Stimulated activated CD4-positive, alpha-beta T cell treated with anti-CD3 and anti-CD28 coated beads, Interleukin-2, amount 100 ng/mL, for 48 hours (primary cell): ENCODE results near the gene ETF1.

ENCODE experiments used
- DNase-seq, 2 donors: peaks; one replicate each; pipeline ENCODE4 v3.0.0-alpha.2; 2020

Gene ETF1

DNA sequence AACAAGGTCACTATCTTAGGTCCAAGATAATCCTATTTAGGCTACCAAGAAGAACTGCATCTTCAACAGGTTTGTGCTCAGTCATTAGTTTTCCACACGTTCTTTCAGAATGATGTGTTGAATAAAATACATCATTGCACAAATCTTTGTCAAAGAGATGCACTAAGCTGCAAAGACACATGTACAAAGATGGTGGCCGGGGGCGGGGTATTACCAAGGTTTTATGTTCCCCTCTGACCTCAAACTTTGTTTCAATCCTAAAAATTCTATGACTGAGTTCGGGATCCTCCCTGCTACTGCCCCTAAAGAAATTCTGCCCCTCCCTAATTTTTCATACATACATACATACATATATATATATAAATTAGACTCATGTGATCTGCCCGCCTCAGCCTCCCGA is 17.9 kb upstream of the ETF1 start:
- DNase-seq = no peak

DNA sequence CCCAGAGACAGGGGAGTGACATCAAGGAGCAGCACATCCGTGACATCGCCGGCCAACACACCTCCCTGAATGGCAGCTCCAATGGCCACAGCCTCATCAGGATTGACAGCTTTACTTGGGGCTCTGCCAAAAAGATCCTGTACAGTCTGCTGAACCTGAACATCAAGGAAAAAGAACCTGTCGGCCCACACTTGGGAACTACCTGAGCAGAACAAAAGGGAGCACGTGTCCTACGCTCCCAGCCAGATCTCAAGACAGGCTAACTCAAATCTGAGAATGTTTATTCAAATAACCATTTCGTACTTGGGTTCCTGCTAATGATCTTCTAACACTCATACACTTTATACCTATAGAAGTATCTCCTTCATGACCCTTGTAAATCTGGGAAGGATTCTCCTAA is 16.9 kb upstream of the ETF1 start:
- no peak for DNase-seq

DNA sequence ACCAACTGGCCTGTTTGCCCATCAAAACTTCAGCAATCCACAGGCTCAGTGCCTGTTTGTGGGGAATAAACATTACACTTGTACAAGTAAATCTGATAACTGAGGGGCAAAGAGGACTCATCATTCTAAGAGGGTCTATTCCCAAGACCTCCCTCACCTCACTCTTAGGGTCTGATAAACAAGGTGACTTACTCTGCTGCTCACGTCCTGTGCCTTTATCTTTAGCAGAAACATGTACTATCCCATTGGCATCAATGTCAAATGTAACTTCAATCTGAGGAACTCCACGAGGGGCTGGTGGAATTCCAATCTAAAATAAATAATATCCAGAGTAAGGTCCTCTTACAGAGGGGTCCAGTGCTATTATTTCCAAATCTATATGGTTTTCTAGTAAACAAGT is 14.6 kb upstream of the ETF1 start:
- DNase-seq = no peak

DNA sequence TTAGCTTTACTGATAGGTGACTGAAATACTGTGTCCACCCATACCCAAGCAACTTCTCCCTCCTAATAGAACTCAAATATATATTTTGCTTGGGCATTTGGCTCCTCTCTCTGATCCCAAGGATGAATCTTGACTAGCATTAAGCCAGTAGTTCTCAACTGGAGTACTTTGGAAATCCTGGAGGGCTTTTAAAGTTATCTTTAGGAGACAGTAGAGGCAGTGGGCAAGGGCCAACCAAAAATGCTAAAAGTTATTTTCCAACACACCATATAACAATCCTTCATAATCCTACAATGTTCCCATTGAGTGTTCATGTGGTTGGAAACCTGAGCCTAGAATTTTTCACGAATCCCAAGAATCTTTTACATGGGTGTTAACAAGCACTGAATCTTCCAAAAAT is 11.1 kb upstream of the ETF1 start:
- DNase-seq = no peak

DNA sequence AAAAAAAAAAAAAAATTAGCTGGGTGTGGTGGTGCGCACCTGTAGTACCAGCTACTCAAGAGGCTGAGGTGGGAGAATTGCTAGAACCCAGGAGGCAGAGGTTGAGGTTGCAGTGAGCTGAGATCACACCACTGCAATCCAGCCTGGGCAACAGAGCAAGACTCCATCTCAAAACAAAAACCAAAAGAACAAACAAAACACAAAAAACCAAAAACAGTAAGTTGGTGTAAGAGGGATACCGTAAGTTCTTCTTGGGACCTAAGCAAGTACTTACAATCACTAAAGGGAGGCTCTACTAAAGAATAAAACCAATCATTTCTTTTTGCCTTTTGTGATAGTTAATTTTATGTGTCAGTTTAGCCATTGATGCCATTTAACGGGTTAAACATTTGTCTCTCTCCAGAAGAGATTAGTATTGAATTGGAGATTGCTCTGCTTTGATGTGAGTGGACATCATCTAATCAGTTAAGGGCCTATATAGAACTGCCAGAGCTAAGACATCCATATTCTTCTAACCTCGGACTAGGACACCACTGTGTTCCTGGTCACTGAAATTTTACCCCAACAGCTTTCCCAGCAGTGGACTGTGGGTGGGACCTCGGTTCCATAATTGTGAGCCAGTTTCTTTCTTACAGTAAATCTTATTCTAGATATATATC is 10.5 kb upstream of the ETF1 start:
- no peak for DNase-seq

DNA sequence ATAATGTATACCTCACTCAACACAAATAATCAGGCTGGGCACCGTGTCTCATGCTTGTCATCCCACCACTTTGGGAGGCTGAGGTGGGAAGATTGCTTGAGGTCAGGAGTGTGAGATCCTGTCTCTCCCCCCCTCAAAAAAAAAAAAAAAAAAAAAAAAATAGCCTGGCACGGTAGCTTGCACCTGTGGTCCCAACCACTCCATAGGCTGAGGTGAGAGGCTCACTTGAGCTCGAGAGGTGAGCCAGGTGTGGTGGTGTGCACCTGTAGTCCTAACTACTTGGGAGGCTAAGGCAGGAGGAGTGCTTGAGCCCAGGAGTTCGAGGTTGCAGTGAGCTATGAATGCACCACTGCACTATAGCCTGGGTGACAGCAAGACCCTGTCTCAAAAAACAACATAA is 9.6 kb upstream of the ETF1 start:
- DNase-seq = no peak

DNA sequence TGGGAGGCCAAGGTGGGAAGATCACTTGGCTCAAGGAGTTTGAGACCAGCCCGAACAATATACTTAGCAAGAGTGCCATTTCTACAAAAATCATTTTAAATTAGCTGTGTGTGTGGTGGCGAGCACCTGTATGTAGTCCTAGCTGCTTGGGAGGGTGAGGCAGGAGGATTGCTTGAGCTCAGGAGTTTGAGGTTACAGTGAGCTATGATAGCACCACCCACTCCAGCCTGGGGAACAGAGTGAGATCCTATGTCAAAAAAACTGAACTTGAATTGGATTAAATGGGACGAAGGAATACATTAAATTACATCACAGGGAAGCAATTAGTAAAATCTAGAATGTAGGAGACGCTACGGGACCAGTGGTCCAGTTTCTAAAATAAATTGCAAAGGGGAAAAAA is 6.4 kb upstream of the ETF1 start:
- no peak for DNase-seq

DNA sequence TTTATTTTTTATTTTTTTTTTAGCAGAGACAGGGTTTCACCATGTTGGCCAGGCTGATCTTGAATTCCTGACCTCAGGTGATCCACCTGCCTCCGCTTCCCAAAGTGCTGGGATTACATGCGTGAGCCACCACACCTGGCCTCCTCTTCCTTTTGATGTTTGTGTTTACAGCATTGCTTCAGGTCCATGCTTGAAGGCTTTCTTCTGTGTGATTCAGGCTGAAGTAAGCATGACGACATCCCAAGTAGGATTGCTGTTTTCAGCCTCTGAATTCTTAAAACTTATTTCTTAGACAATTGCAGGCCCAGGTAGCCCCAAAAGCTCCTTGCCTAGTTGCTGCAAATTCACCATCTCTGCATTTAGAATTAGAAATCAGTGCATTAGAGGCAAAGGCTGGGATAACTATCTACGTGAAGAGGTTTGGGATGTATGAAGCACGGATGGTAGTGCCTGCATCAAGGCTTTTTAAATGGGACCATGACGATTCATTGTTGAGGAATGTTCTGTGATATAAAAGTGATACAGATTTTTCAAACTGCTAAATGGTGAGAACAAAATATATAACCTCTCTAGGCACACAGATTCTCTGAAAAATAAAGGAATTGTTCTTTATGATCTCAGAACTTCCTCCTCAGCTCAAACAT is 3.0 kb upstream of the ETF1 start:
- no peak for DNase-seq

DNA sequence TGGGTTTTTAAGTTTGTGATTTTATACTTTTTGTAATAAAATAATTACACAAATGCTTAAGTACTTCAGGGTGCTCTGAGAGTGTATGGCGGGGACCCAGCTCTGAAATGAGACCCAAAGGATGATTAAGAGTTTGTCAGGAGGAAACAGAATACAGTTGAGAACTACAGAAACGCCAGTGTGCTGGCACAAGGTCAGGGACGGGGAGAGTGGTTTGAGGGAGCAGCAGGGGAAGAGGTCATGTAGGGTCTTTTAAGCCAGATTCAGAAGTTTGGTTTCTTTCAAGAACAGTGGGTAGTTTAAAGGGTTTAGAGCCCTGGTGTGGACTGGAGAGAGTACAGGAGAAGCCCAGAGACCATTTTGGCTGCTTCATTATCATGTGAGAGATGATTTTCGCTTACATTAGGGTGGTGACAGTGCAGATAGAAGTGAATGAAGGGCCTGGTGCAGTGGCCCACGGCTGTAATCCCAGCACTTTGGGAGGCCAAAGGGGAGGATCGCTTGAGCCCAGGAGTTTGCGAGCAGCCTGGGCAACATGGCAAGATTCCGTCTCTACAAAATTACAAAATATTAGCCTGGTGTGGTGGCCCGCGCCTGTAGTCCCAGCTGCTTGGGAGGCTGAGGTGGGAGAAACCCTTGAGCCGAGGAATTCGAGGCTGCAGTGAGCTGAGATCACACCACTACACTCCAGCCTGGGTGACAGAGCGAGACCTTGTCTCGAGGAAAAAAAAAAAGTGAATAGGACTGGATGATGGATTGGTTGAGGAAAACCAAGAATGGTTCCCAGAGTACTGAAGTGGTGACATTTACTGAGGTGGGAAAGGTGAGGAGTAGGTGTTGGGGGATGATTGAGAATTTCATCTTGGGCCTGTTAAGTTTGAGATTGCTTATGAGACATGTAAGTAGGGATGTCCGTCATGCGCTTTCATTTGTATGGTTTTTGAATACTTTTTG is 1.4 kb upstream of the ETF1 start:
- DNase-seq = no peak

DNA sequence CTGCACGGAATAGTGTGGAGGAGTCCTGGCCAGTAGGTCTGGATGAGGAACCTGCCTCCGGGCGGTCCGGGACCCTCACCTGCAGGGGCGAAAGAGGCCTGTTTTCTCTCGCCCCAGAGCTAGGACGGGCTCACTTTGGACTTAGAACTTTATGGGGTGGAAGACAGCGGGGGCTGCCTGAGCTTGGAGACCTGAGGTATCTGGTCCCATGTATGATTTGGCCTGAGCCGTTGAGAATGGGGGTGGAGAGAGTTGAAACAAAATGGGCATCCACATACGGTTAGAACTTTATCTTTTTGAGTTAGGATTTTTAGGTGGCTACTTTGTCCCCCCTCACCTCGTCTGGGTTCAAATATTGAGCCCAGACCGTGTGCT is 681 bp upstream of the ETF1 start:
- no peak for DNase-seq

DNA sequence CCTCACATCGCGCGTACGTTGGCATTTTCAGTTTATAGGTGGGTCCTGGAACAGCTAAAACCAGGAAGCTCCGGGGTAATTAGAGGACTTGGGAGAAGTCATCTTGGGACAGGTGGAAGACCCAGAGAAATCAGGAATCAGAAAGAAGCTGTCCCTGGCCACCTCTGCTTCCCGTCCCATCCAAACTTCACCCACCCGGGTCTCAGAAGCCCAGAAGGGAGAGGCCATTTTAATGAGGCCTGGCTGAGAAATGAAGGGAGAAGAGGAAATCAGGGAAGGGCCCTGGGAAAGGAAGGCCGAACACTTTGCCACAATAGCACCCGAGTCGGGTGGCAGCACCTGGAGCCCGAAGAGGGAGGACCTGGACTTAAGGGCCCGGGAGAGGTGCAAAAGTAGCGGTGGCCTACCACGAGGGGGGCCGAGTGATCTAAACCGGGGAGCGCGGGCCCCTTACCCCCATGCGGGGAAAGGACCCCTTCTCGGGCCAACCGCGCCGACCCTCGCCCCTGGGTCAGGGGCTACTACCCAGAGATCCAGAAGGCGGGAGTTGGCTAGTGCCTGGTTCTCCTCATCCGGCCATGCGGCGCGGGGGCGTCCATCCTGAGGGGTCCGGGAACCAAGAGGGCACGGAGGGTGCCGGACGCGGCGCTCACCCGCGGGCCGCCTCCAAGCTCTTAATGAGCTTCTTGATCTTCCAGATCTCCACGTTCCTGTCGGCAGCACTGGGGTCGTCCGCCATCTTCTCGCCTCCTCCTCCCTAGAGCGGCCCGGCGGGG is 668 bp downstream of the ETF1 start:
- peak; percentile 11 to 15 for DNase-seq

DNA sequence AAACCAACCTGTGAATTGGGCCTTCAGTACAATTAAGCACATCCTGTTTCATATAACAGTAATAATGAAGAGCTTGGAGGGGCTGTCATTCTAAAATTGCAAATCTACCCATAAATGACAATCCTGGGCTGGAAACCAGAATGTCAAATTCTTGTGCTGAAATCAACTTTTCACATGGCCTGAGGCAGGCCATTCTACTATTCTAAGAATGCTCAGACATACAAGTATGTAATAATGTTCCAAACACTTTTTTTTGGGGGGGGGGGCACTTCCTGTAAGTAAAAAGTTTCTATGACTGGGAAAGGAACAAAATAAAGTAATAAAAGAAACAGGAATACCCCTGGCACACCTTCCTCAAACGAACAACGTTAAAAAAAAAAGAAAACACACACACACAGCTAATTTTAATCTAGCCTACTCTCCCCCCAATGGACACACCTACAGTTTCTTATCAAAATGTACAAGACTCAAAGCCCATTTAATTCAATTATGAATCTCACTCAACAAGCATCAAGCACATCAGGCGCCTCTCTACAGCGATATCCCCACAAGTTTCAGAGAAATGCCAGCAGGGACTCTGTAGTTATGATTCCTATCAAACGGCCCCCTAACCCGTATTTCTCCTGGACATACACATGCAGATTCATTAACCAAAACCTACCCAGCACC is 1.4 kb downstream of the ETF1 start:
- no peak for DNase-seq

DNA sequence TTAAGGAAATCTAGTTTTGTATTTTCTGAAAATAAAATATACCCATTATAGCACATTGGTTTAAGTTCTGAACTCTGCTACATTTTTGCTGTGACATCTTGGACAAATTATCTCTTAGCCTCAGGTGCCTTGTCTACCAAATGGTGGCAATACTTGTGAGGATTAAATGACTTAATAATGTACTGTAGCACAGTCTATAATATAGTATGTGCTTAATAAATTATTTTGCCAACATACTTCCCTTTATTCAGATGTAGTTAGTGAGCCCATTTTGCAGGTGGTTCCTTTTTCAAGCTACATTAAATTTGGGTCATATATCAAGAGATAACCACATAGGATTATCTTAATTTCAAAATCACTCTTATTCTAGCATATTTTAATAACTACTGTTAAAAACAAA is 3.2 kb downstream of the ETF1 start:
- DNase-seq = no peak

DNA sequence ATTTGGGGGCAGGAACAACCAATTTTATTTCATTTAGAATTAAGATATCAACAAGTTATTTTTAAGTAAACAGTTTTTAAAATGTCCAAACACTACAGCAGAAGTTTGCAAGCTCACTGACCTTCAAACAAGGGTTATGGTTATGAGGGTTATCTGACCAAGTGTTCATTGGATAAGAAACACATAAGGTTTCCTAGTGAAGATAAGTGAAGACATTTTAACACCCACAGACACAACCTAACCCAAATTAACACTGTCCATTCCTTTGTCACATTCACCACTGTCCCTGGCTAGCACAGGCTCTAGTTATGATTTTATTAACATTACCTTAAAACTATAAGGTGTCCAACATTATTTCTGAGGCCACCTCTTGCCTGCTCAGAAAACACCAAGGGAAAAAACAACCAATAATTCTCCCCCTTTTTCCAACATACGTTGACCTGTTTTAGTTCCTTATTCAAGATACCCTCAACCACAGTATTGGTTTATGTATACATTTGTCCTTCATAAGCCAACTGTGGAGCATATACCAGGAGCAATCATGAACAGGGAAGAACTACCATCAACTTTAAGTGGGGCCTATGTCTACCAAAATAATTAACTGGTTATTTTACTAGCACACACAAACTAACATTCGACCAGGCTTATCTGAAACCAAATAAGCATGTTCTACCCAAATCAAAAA is 4.0 kb downstream of the ETF1 start:
- no peak for DNase-seq

DNA sequence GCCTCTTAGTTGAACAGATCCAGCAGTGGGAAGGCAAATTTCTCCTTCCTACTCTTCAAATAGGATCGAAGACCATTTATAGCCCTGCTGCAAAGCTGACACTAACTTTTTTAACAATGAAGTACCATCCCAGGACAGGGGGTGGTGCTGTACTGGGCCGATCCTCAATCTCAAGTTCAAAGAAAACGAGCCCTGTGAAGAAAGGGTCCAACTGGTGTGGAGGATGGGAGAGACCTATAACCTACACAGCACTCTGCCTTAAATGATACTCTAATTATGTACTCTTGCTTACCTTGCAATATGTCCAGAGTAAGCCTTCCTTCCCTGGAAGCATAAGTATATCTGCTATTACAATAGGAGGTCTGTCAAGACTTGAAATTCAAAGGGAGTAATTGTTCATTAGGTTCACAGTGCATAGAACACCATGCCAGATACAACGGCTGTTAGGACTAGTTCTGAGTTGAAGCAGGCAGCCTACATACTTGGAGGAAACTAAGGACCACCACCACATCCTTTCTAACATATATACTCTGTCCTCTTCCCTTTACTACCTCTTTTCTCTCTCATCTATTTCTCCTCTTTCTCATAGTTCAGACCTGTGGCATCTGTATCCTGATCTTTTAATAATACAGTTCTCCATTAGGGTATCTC is 6.2 kb downstream of the ETF1 start:
- no peak for DNase-seq

DNA sequence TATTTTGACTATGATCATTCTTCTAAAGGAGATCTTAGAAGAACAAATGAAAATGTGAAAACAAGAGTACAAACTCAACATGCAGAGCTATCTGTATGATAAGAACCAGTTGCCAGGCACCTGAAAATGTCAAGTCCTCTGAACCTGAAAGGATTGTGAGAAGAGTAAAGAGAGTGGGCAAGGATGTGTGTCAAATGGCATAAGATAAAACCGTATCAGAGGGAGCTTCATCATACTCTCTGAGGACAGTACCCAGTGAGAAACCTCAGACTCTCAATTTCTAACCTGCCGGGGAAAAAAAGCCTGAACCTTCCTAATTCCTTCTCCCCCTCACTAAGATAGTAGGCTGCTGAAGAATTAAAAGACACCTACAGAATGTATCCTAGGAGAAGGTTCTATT is 6.8 kb downstream of the ETF1 start:
- no peak for DNase-seq

DNA sequence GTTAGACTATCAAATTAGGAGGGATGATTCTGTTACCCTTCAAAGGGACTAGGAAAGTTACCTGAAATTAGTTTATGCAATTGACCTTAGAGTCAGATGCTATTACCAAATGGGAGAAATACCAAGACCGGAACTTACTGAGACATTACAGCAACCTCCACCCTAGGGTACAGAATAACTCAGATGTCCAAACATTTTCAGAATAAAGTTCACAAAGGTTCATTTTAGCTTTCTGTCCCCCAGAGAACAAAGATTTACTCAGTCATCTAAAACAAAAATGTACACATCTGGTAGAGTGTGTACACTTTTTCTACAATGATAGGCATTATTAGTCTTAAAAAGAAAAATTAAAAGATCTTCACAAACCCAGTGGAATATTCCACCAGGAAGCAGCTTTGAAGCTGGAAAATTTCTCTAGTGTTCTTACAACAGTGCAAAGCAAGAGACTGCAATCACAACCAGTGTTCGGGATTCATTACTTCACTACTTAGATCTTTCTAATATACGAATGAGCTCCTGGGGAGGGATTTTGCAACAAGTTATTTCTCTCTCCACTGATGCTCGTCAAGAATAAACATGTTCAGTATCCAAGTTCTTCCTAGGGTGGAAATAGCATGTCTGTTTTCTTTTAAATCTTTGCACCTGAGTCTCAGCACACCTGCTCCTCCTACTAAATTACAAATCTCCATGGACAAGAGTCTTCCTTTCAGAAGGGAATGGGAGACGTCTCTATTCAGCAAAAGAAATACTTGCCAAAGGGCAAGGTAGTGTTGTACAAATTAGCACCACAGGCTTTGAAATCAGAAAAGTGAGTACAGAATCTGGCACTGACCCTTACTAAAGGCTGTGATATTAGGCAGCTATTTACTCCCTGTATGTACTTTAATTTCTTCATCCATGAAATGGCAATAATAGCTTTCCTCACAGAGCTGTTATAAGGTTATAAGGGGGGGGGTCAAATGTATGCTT is 8.8 kb downstream of the ETF1 start:
- DNase-seq = no peak

DNA sequence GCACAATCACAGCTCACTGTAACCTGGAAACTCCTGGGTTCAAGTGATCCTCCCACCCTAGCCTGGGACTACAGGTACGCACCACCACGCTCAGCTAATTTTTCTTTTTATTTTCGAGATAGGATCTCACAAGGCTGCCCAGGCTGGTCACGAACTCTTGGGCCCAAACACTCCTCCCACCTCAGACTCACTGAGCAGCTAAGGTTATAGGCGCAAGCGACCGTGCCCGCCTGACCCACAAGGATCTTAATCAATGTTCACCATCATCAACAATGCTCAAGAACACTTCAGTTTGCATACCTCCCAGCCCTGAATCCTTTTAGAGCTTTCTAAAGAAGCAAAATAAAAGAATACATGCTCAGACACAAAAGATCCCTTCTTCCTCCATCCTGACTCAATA is 13.2 kb downstream of the ETF1 start:
- no peak for DNase-seq

DNA sequence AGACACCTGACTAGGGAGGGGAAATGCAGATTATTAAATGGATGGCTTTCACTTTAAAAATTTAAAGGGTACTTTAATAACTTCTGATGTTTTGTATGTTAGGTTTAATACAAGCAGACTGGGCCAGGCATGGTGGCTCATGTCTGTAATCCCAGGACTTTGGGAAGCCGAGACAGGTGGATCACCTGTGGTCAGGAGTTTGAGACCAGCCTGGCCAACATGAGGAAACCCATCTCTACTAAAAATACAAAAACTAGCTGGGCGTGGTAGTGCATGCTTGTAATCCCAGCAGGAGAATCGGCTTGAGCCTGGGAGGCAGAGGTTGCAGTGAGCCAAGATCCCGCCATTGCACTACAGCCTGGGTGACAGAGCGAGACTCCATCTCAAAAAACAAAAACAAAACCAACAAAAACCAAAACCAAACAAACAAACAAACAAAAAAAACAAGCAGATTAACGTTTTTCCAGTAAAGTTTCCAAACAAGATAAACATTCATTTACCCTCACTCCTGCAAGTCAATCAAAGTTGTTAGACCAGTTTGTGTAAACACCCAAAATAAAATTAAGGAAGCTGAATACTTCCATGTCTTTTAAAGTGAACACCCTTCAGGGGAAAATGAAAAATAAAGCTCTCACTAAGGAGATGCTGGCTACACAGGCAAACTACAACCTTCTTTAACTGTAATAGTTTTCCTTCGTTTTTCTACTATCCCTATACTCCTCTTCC is 14.1 kb downstream of the ETF1 start:
- no peak for DNase-seq

DNA sequence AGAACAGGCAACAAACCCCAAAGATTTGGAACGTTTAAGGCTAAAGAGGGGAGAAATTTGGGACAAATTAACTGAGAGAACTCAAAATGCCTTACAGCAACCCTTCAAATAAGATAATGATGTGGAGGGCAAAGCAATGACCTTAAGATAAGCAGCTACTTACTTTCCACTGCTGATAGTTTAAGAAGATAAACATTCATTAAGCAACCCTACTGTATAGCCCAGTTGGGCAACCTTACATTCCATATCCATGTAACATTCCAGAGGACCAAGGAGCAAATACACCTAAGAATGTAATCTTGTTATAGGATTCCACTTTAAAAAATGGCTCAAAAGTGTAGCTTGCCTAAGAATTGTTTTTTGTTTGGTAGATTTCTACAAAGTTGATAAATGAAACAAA is 14.8 kb downstream of the ETF1 start:
- no peak for DNase-seq
